Uterine smooth muscle cell (primary cell): ENCODE data around the gene MAD2L2. TPM values are rescaled to one million over a fixed set of nuclear protein-coding genes. Genes with fewer than 3 reads are reported as not detected.

Experiments
- total RNA-seq: library from RNA; depleted of rRNA; stranded (reverse); fragments of >200 nt; gene quantifications from 2 replicates; pipeline ENCODE4 v1.2.3, GENCODE V29; 2014

The MAD2L2 gene
- 40.9 and 86.3 TPM in 2 replicates for total RNA-seq

GRCh38 chr1:11681071-11681771 is at the start of gene MAD2L2:
MAD2L2 (minus strand) TSS chr1:11681148; CDS start chr1:11680601, 547 bp downstream.

GRCh38 chr1:11691302-11691914 is 10.5 kb upstream of the MAD2L2 start, which contains the start of gene DRAXIN:
DRAXIN (plus strand) TSS chr1:11691710; CDS start chr1:11706259, 14,549 bp downstream.

GRCh38 chr1:11654137-11654938 is 26.6 kb downstream of the MAD2L2 start, which contains the start of the genes FBXO2 and FBXO44:
FBXO2 (minus strand) TSS chr1:11654429; CDS start chr1:11654340, 89 bp downstream.
FBXO44 (plus strand) TSS chr1:11654877; CDS start chr1:11655836, 959 bp downstream.

Other genes starting within 250 kb of the MAD2L2 start
- gene DISP3, start 202.0 kb downstream of the MAD2L2 start, total RNA-seq = under 0.01 TPM in 2 replicates
- gene FBXO2, start 26.7 kb downstream of the MAD2L2 start, total RNA-seq = 0.22 and 1.2 TPM in 2 replicates
- gene FBXO44, start 26.3 kb downstream of the MAD2L2 start, total RNA-seq = 10.0 and 24.5 TPM in 2 replicates
- 6.6 and 6.8 TPM in 2 replicates for gene FBXO6, start 16.9 kb downstream of the MAD2L2 start, total RNA-seq
- under 0.01 and 0.12 TPM in 2 replicates for gene DRAXIN, start 10.6 kb upstream of the MAD2L2 start, total RNA-seq
- 51.0 and 59.9 TPM in 2 replicates for gene AGTRAP, start 55.0 kb upstream of the MAD2L2 start, total RNA-seq
- gene C1orf167, start 81.0 kb upstream of the MAD2L2 start, total RNA-seq = not detected in 2 replicates
- gene MTHFR, start 124.8 kb upstream of the MAD2L2 start, total RNA-seq = 28.8 and 34.5 TPM in 2 replicates
- 22.5 and 28.4 TPM in 2 replicates for gene CLCN6, start 125.0 kb upstream of the MAD2L2 start, total RNA-seq
- not detected in 2 replicates for gene NPPA, start 166.6 kb upstream of the MAD2L2 start, total RNA-seq
- gene NPPB, start 177.8 kb upstream of the MAD2L2 start, total RNA-seq = not detected in 2 replicates
- gene KIAA2013, start 245.3 kb upstream of the MAD2L2 start, total RNA-seq = 75.1 and 84.0 TPM in 2 replicates